Measurements from ENCODE around the gene TLR1.
"Not testable (repeated sequence)": the region's sequence is repeated elsewhere in the genome, so short reads cannot be mapped to it uniquely, and the experiment has no call there.

Gene TLR1

GRCh38 chr4:38804654-38805295, at the start of gene TLR1:
Gene TLR1, minus strand, starts transcription at chr4:38804791. Its CDS starts 5,960 bp downstream, at chr4:38798831.
- DNase-seq: no peak

- DNase-seq: no peak
Measured at GRCh38 chr4:38846015-38846414, 41.4 kb upstream of the TLR1 start.

GRCh38 chr4:38842994-38843393, 38.4 kb upstream of the TLR1 start:
- no peak for DNase-seq

GRCh38 chr4:38837849-38838248, 33.3 kb upstream of the TLR1 start:
- no peak for DNase-seq

GRCh38 chr4:38837334-38837733, 32.7 kb upstream of the TLR1 start:
- DNase-seq: no peak

GRCh38 chr4:38834570-38834969, 30.0 kb upstream of the TLR1 start:
- DNase-seq: no peak

GRCh38 chr4:38832624-38833528, 28.3 kb upstream of the TLR1 start:
- DNase-seq: no peak

GRCh38 chr4:38832206-38832605, 27.6 kb upstream of the TLR1 start:
- DNase-seq: no peak

GRCh38 chr4:38831653-38832052, 27.1 kb upstream of the TLR1 start:
- DNase-seq: no peak

- DNase-seq: no peak
Measured at GRCh38 chr4:38829237-38829636, 24.6 kb upstream of the TLR1 start.

GRCh38 chr4:38823766-38824165, 19.2 kb upstream of the TLR1 start:
- DNase-seq: no peak

GRCh38 chr4:38822748-38823303, 18.2 kb upstream of the TLR1 start:
- DNase-seq: no peak

- no peak for DNase-seq
Measured at GRCh38 chr4:38821739-38822138, 17.1 kb upstream of the TLR1 start.

GRCh38 chr4:38820329-38821061, 15.9 kb upstream of the TLR1 start:
- no peak for DNase-seq

GRCh38 chr4:38819569-38819968, 15.0 kb upstream of the TLR1 start:
- no peak for DNase-seq

GRCh38 chr4:38818441-38818976, 13.9 kb upstream of the TLR1 start:
- no peak for DNase-seq

- no peak for DNase-seq
Measured at GRCh38 chr4:38815885-38816782, 11.5 kb upstream of the TLR1 start.

GRCh38 chr4:38814386-38814785, 9.8 kb upstream of the TLR1 start:
- DNase-seq: no peak

- DNase-seq: no peak
Measured at GRCh38 chr4:38811297-38811696, 6.7 kb upstream of the TLR1 start.

GRCh38 chr4:38807462-38807861, 2.9 kb upstream of the TLR1 start:
- DNase-seq: not testable (repeated sequence)

- DNase-seq: not testable (repeated sequence)
Measured at GRCh38 chr4:38806251-38806650, 1.7 kb upstream of the TLR1 start.

All from right forelimb (tissue), 1 donor.